Activated CD4-positive, alpha-beta memory T cell treated with anti-CD3 and anti-CD28 coated beads, Interleukin-2, amount 10 ng/mL, durations not matched to agents 7 days and 5 days (primary cell): Measurements from ENCODE around the gene PLOD3. TPM values are rescaled to one million over a fixed set of nuclear protein-coding genes. Genes with fewer than 3 reads are reported as not detected.

Experiments
- CTCF ChIA-PET: fragments of 350-600 bp; sonication (Branson Sonifier 250); formaldehyde crosslinking; loops from one replicate; lab custom pipeline; 2021; ENCODE audit warnings: antibody characterized with exemption, inconsistent platforms; lab: Charles Lee
- POLR2A ChIA-PET: fragments of 350-600 bp; sonication (Branson Sonifier 250); formaldehyde crosslinking; loops from one replicate; lab custom pipeline; 2021; ENCODE audit warnings: antibody characterized with exemption; lab: Charles Lee
- DNase-seq: peaks from one replicate; pipeline ENCODE4 v3.0.0-alpha.2; 2020
- H3K27ac Mint-ChIP-seq: one replicate; pipeline ENCODE4 v1.8.0; 2021; ENCODE audit warnings: mild to moderate bottlenecking, mixed read lengths
- H3K27me3 Mint-ChIP-seq: one replicate; pipeline ENCODE4 v1.8.0; 2021; ENCODE audit warnings: mixed read lengths
- H3K36me3 Mint-ChIP-seq: one replicate; pipeline ENCODE4 v1.8.0; 2021; ENCODE audit warnings: low read depth, mixed read lengths
- H3K4me1 Mint-ChIP-seq: one replicate; pipeline ENCODE4 v1.8.0; 2021; ENCODE audit warnings: mixed read lengths
- H3K4me3 Mint-ChIP-seq: one replicate; pipeline ENCODE4 v1.8.0; 2021; ENCODE audit warnings: mild to moderate bottlenecking, mixed read lengths
- H3K9me3 Mint-ChIP-seq: one replicate; pipeline ENCODE4 v1.8.0; 2021; ENCODE audit warnings: mixed read lengths
- total RNA-seq, 2 experiments: library from RNA; stranded (reverse); gene quantifications; one replicate each; pipeline ENCODE4 v1.2.3, GENCODE V29; 2021

PLOD3 gene
- total RNA-seq, 2 experiments from 2014 or later, result 63.3 to 66.6 TPM

- peaks cover 38% of the 10 kb centered on the region for H3K4me1 Mint-ChIP-seq
- CTCF ChIA-PET, result interaction anchor here (0.5 to 2.5 kb wide), 2 partner anchors 20 to 22 kb away, joined by 3 to 15 read pairs; no protein-coding TSS in a partner anchor
Observed at GRCh38 chr7:101164071-101164840, 53.1 kb downstream of the PLOD3 start.

GRCh38 chr7:101163279-101164070 is 53.9 kb downstream of the PLOD3 start:
- H3K27ac Mint-ChIP-seq, result no peak overlapping the region
- H3K27me3 Mint-ChIP-seq, result peaks cover 44% of the 10 kb centered on the region
- peak; percentile 58 for DNase-seq
- H3K36me3 Mint-ChIP-seq, result peaks cover 20% of the 10 kb centered on the region
- peaks cover 33% of the 10 kb centered on the region for H3K4me1 Mint-ChIP-seq
- H3K4me3 Mint-ChIP-seq, result peak overlapping the region; percentile 71
- POLR2A ChIA-PET, result interaction anchor here (0.8 to 1.2 kb wide), 2 partner anchors 11 to 54 kb away, joined by 3 read pairs; partner anchors contain the start of gene PLOD3
- H3K9me3 Mint-ChIP-seq, result no peaks in the 10 kb centered on the region
- CTCF ChIA-PET, result interaction anchor here (1.1 to 1.4 kb wide), 2 partner anchors 20 to 29 kb away, joined by 4 to 5 read pairs; no protein-coding TSS in a partner anchor

More at GRCh38 chr7:101164071-101164840, 53.1 kb downstream of the PLOD3 start:
- POLR2A ChIA-PET, result interaction anchor here (1.8 kb wide), 1 partner anchor 54 kb away, joined by 8 read pairs; the partner anchor contains the start of genes PLOD3 and ZNHIT1
- no peak for DNase-seq
- no peaks in the 10 kb centered on the region for H3K9me3 Mint-ChIP-seq
- H3K27ac Mint-ChIP-seq, result no peak overlapping the region
- H3K4me3 Mint-ChIP-seq, result peak overlapping the region; percentile 30
- H3K36me3 Mint-ChIP-seq, result peaks cover 16% of the 10 kb centered on the region
- peaks cover 51% of the 10 kb centered on the region for H3K27me3 Mint-ChIP-seq

GRCh38 chr7:101162551-101163278 is 54.7 kb downstream of the PLOD3 start:
- Mint-ChIP-seq H3K4me3 (peak overlapping the region; percentile 58), H3K27ac (no peak overlapping the region), H3K36me3 (peaks cover 25% of the 10 kb centered on the region), H3K27me3 (peaks cover 36% of the 10 kb centered on the region), H3K9me3 (no peaks in the 10 kb centered on the region), H3K4me1 (peaks cover 29% of the 10 kb centered on the region)
- CTCF ChIA-PET, result interaction anchor here (1.1 to 1.4 kb wide), 2 partner anchors 19 to 30 kb away, joined by 4 to 5 read pairs; no protein-coding TSS in a partner anchor
- POLR2A ChIA-PET, result interaction anchor here (0.8 to 1.2 kb wide), 2 partner anchors 11 to 54 kb away, joined by 3 read pairs; partner anchors contain the start of gene PLOD3
- no peak for DNase-seq

GRCh38 chr7:101161692-101162471 is 55.5 kb downstream of the PLOD3 start:
- POLR2A ChIA-PET, result no interaction called here
- Mint-ChIP-seq H3K36me3 (peaks cover 27% of the 10 kb centered on the region), H3K27ac (no peak overlapping the region)

GRCh38 chr7:101160910-101161309 is 56.5 kb downstream of the PLOD3 start:
- CTCF ChIA-PET, result interaction anchor here (1.1 to 1.8 kb wide), 2 partner anchors 17 to 83 kb away, joined by 3 to 4 read pairs; no protein-coding TSS in a partner anchor
- Mint-ChIP-seq H3K9me3 (no peaks in the 10 kb centered on the region), H3K36me3 (peaks cover 31% of the 10 kb centered on the region), H3K27me3 (peaks cover 21% of the 10 kb centered on the region), H3K4me1 (peaks cover 24% of the 10 kb centered on the region), H3K27ac (no peak overlapping the region), H3K4me3 (no peak overlapping the region)
- no peak for DNase-seq
- POLR2A ChIA-PET, result no interaction called here

More at GRCh38 chr7:101161692-101162471, 55.5 kb downstream of the PLOD3 start:
- Mint-ChIP-seq H3K27me3 (peaks cover 28% of the 10 kb centered on the region), H3K9me3 (no peaks in the 10 kb centered on the region), H3K4me1 (peaks cover 25% of the 10 kb centered on the region), H3K4me3 (peak overlapping the region; percentile 58)
- no peak for DNase-seq
- CTCF ChIA-PET, result interaction anchor here (0.7 to 1.8 kb wide), 3 partner anchors 18 to 472 kb away, joined by 3 to 6 read pairs (median 4); no protein-coding TSS in a partner anchor

GRCh38 chr7:101159696-101160674 is 57.4 kb downstream of the PLOD3 start:
- H3K27me3 Mint-ChIP-seq, result peaks cover 12% of the 10 kb centered on the region
- H3K9me3 Mint-ChIP-seq, result no peaks in the 10 kb centered on the region
- peaks cover 27% of the 10 kb centered on the region for H3K36me3 Mint-ChIP-seq
- H3K4me1 Mint-ChIP-seq, result peaks cover 22% of the 10 kb centered on the region
- no peak for DNase-seq
- no peak overlapping the region for H3K27ac Mint-ChIP-seq
- CTCF ChIA-PET, result interaction anchor here (1.1 to 5.3 kb wide), 3 partner anchors 16 to 84 kb away, joined by 3 to 47 read pairs (median 4); no protein-coding TSS in a partner anchor
- H3K4me3 Mint-ChIP-seq, result no peak overlapping the region
- POLR2A ChIA-PET, result no interaction called here

GRCh38 chr7:101156866-101157589 is 60.4 kb downstream of the PLOD3 start:
- H3K36me3 Mint-ChIP-seq, result peaks cover 27% of the 10 kb centered on the region
- DNase-seq, result no peak
- H3K27ac Mint-ChIP-seq, result no peak overlapping the region
- ChIA-PET CTCF (interaction anchor here (0.6 to 5.3 kb wide), 10 partner anchors 9 to 268 kb away, joined by 3 to 47 read pairs (median 4); partner anchors contain the start of genes UFSP1 and VGF), POLR2A (interaction anchor here (0.7 kb wide), 1 partner anchor 26 kb away, joined by 4 read pairs; no protein-coding TSS in a partner anchor)
- H3K4me1 Mint-ChIP-seq, result peaks cover 16% of the 10 kb centered on the region
- peaks cover 6% of the 10 kb centered on the region for H3K27me3 Mint-ChIP-seq
- no peaks in the 10 kb centered on the region for H3K9me3 Mint-ChIP-seq
- no peak overlapping the region for H3K4me3 Mint-ChIP-seq

- ChIA-PET CTCF (interaction anchor here (0.6 to 5.3 kb wide), 8 partner anchors 9 to 134 kb away, joined by 3 to 47 read pairs (median 8); partner anchors contain the start of genes PLOD3, VGF and ZNHIT1), POLR2A (interaction anchor here (1.0 to 1.5 kb wide), 2 partner anchors 9 to 71 kb away, joined by 4 read pairs; partner anchors contain the start of gene TRIM56)
- no peaks in the 10 kb centered on the region for H3K9me3 Mint-ChIP-seq
- H3K4me1 Mint-ChIP-seq, result peaks cover 16% of the 10 kb centered on the region
- H3K36me3 Mint-ChIP-seq, result peaks cover 24% of the 10 kb centered on the region
- H3K4me3 Mint-ChIP-seq, result no peak overlapping the region
- peaks cover 6% of the 10 kb centered on the region for H3K27me3 Mint-ChIP-seq
- H3K27ac Mint-ChIP-seq, result peak overlapping the region; percentile 16
- no peak for DNase-seq
Observed at GRCh38 chr7:101156277-101156676, 61.1 kb downstream of the PLOD3 start.
